SK-N-SH treated with all-trans-retinoic acid at 6 μM for 48 hours (cell line): ENCODE results near the gene C2orf81.
"Not testable (repeated sequence)": the region's sequence is repeated elsewhere in the genome, so short reads cannot be mapped to it uniquely, and the experiment has no call there.

Source experiments
- ATAC-seq: fragments of 200-7000 bp; cut with Tn5 transposase; 3 replicates; pipeline ENCODE4 v1.9.1; 2020; ENCODE audit warnings: mild to moderate bottlenecking, moderate library complexity
- ARNTL ChIP-seq: fragments of 450-650 bp; formaldehyde crosslinking; IDR thresholded peaks from 2 replicates; pipeline ENCODE4 v1.5.0; 2020; ENCODE audit warnings: low read depth, mild to moderate bottlenecking, moderate library complexity, borderline replicate concordance
- BACH2 ChIP-seq: fragments of 250-450 bp; sonication (Bioruptor Pico); IDR thresholded peaks from 2 replicates; pipeline ENCODE4 v1.9.0; 2021; ENCODE audit warnings: mild to moderate bottlenecking, borderline replicate concordance
- CREB5 ChIP-seq: fragments of 250-450 bp; sonication (Bioruptor Pico); IDR thresholded peaks from 2 replicates; pipeline ENCODE4 v1.5.1; 2020; ENCODE audit warnings: low read depth, mild to moderate bottlenecking, moderate library complexity
- CSDC2 ChIP-seq: fragments of 250-450 bp; sonication (Bioruptor Pico); IDR thresholded peaks from 2 replicates; pipeline ENCODE4 v1.5.0; 2020; ENCODE audit warnings: mild to moderate bottlenecking, moderate library complexity
- CSRNP3 ChIP-seq: fragments of 250-450 bp; sonication (Bioruptor Pico); IDR thresholded peaks from 2 replicates; pipeline ENCODE4 v1.5.1; 2021; ENCODE audit warnings: mild to moderate bottlenecking, moderate library complexity
- ESRRG ChIP-seq: fragments of 250-450 bp; sonication (Bioruptor Pico); IDR thresholded peaks from 2 replicates; pipeline ENCODE4 v1.6.1; 2021; ENCODE audit warnings: mild to moderate bottlenecking
- GLIS3 ChIP-seq: fragments of 250-450 bp; sonication (Bioruptor Pico); IDR thresholded peaks from 2 replicates; pipeline ENCODE4 v1.5.0; 2020; ENCODE audit warnings: mild to moderate bottlenecking, moderate library complexity
- ISL1 ChIP-seq: fragments of 250-450 bp; sonication (Bioruptor Pico); IDR thresholded peaks from 2 replicates; pipeline ENCODE4 v2.1.2; 2022; ENCODE audit warnings: mild to moderate bottlenecking, moderate library complexity
- OSR1 ChIP-seq: fragments of 250-450 bp; sonication (Bioruptor Pico); IDR thresholded peaks from 2 replicates; pipeline ENCODE4 v1.8.0; 2022; ENCODE audit warnings: moderate library complexity, mild to moderate bottlenecking, inconsistent platforms
- RARB ChIP-seq: fragments of 250-450 bp; sonication (Bioruptor Pico); IDR thresholded peaks from 2 replicates; pipeline ENCODE4 v1.8.0; 2021; ENCODE audit warnings: mild to moderate bottlenecking, moderate library complexity
- SNAI2 ChIP-seq: fragments of 250-450 bp; sonication (Bioruptor Pico); IDR thresholded peaks from 2 replicates; pipeline ENCODE4 v1.5.0; 2020; ENCODE audit warnings: mild to moderate bottlenecking, moderate library complexity
- TCF4 ChIP-seq: fragments of 250-450 bp; sonication (Bioruptor Pico); IDR thresholded peaks from 2 replicates; pipeline ENCODE4 v1.8.0; 2021; ENCODE audit warnings: mild to moderate bottlenecking, moderate library complexity, borderline replicate concordance
- TOX ChIP-seq: fragments of 250-450 bp; sonication (Bioruptor Pico); IDR thresholded peaks from 2 replicates; pipeline ENCODE4 v1.8.0; 2021; ENCODE audit warnings: mild to moderate bottlenecking, moderate library complexity, borderline replicate concordance
- TSHZ2 ChIP-seq: fragments of 250-450 bp; sonication (Bioruptor Pico); IDR thresholded peaks from 2 replicates; pipeline ENCODE4 v1.5.0; 2020; ENCODE audit warnings: mild to moderate bottlenecking, moderate library complexity
- ZC3H10 ChIP-seq: fragments of 250-450 bp; sonication (Bioruptor Pico); IDR thresholded peaks from 2 replicates; pipeline ENCODE4 v1.5.1; 2021; ENCODE audit warnings: mild to moderate bottlenecking, moderate library complexity
- ZFP3 ChIP-seq: fragments of 250-450 bp; sonication (Bioruptor Pico); IDR thresholded peaks from 2 replicates; pipeline ENCODE4 v1.5.0; 2020; ENCODE audit warnings: mild to moderate bottlenecking, moderate library complexity
- ZFP30 ChIP-seq: fragments of 450-650 bp; formaldehyde crosslinking; IDR thresholded peaks from 2 replicates; pipeline ENCODE4 v1.5.0; 2022; ENCODE audit warnings: mild to moderate bottlenecking, moderate library complexity
- ZNF565 ChIP-seq: fragments of 450-650 bp; formaldehyde crosslinking; conservative IDR thresholded peaks from 2 replicates; pipeline ENCODE4 v1.5.0; 2020; ENCODE audit warnings: low read depth, mild to moderate bottlenecking, moderate library complexity
- ZNF70 ChIP-seq: fragments of 450-650 bp; formaldehyde crosslinking; IDR thresholded peaks from 2 replicates; pipeline ENCODE4 v1.5.0; 2020; ENCODE audit warnings: mild to moderate bottlenecking, moderate library complexity
- ZNF8 ChIP-seq: fragments of 450-650 bp; formaldehyde crosslinking; IDR thresholded peaks from 2 replicates; pipeline ENCODE4 v1.5.0; 2020; ENCODE audit warnings: mild to moderate bottlenecking, moderate library complexity

Gene C2orf81

GRCh38 chr2:74421221-74421870, at the start of gene C2orf81, which contains the start of gene WDR54:
TSS of gene C2orf81 (minus strand) at chr2:74421619. CDS start at chr2:74421560, 59 bp downstream.
TSS of gene WDR54 (plus strand) at chr2:74421730. CDS start at chr2:74422154, 424 bp downstream.
- ATAC-seq = peak; percentile 92
- TF ChIP-seq GLIS3 (CRISPR knock-in tag) = no peak
- TF ChIP-seq TSHZ2 = 0 out of 2 replicates have a peak, but pooled peaks have one; percentile 24
- no peak for TF ChIP-seq TCF4 (CRISPR knock-in tag)
- TF ChIP-seq ZFP3 (CRISPR knock-in tag) = peak; percentile 73; the same call in 1 of the 2 replicates

- ATAC-seq = not testable (repeated sequence)
Measured at GRCh38 chr2:74470742-74471141, 49.3 kb upstream of the C2orf81 start.

- ATAC-seq = peak; percentile 16
- TF ChIP-seq TCF4 (CRISPR knock-in tag) (no peak), ZNF8 (no peak), TSHZ2 (no peak), CREB5 (no peak), BACH2 (CRISPR knock-in tag) (no peak), ZC3H10 (CRISPR knock-in tag) (no peak), ZNF565 (CRISPR knock-in tag) (no peak), TOX (no peak), ISL1 (no peak)
Measured at GRCh38 chr2:74464406-74464805, 43.0 kb upstream of the C2orf81 start.

- TF ChIP-seq ZFP3 (CRISPR knock-in tag) = no peak
- TF ChIP-seq ESRRG = no peak
- no peak for TF ChIP-seq SNAI2 (CRISPR knock-in tag)
- TF ChIP-seq ZNF70 (CRISPR knock-in tag) = no peak
- TF ChIP-seq ISL1 = no peak
- no peak for TF ChIP-seq ZFP30 (CRISPR knock-in tag)
- TF ChIP-seq TOX = no peak
- no peak for TF ChIP-seq CSDC2 (CRISPR knock-in tag)
- TF ChIP-seq ZC3H10 (CRISPR knock-in tag) = no peak
- no peak for TF ChIP-seq OSR1 (CRISPR knock-in tag)
- no peak for TF ChIP-seq ARNTL (CRISPR knock-in tag)
- no peak for TF ChIP-seq CREB5
- TF ChIP-seq CSRNP3 = no peak
- TF ChIP-seq ZNF8 = no peak
- no peak for TF ChIP-seq RARB (CRISPR knock-in tag)
- no peak for TF ChIP-seq GLIS3 (CRISPR knock-in tag)
- no peak for TF ChIP-seq TSHZ2
Measured at GRCh38 chr2:74462786-74463105, 41.3 kb upstream of the C2orf81 start.

More at GRCh38 chr2:74462786-74463105, 41.3 kb upstream of the C2orf81 start:
- ATAC-seq = no peak
